Measurements from ENCODE around the gene DDIT3. TPM values are rescaled to one million over a fixed set of nuclear protein-coding genes. Genes with fewer than 3 reads are reported as not detected.

The DDIT3 gene
- total RNA-seq (2014; rRNA removed): 15.3 and 15.7 TPM in 2 replicates
- polyA plus RNA-seq (2012): 24.0 TPM

GRCh38 chr12:57520053-57520818 is at the start of gene DDIT3:
Gene DDIT3 (minus strand): TSS chr12:57520514. CDS start chr12:57517406, 3,108 bp downstream.
- peak; percentile 98 for DNase-seq (ENCODE audit: low read depth)

- no peak for DNase-seq (ENCODE audit: low read depth)
Measured at GRCh38 chr12:57569858-57570257, 49.5 kb upstream of the DDIT3 start.

- DNase-seq (ENCODE audit: low read depth): no peak
Measured at GRCh38 chr12:57568838-57569237, 48.5 kb upstream of the DDIT3 start.

GRCh38 chr12:57564178-57564740 is 43.9 kb upstream of the DDIT3 start:
- no peak for DNase-seq (ENCODE audit: low read depth)

- DNase-seq (ENCODE audit: low read depth): no peak
Measured at GRCh38 chr12:57563358-57563757, 43.0 kb upstream of the DDIT3 start.

GRCh38 chr12:57561117-57561516 is 40.8 kb upstream of the DDIT3 start:
- DNase-seq (ENCODE audit: low read depth): peak; percentile 44

- no peak for DNase-seq (ENCODE audit: low read depth)
Measured at GRCh38 chr12:57560516-57560915, 40.2 kb upstream of the DDIT3 start.

GRCh38 chr12:57558864-57559263 is 38.5 kb upstream of the DDIT3 start:
- DNase-seq (ENCODE audit: low read depth): no peak

GRCh38 chr12:57554897-57555296 is 34.6 kb upstream of the DDIT3 start:
- DNase-seq (ENCODE audit: low read depth): no peak

- no peak for DNase-seq (ENCODE audit: low read depth)
Measured at GRCh38 chr12:57554453-57554852, 34.1 kb upstream of the DDIT3 start.

- no peak for DNase-seq (ENCODE audit: low read depth)
Measured at GRCh38 chr12:57553343-57554202, 33.3 kb upstream of the DDIT3 start.

GRCh38 chr12:57552835-57553313 is 32.6 kb upstream of the DDIT3 start:
- DNase-seq (ENCODE audit: low read depth): no peak

- no peak for DNase-seq (ENCODE audit: low read depth)
Measured at GRCh38 chr12:57552306-57552651, 32.0 kb upstream of the DDIT3 start.

GRCh38 chr12:57551637-57552305 is 31.5 kb upstream of the DDIT3 start:
- no peak for DNase-seq (ENCODE audit: low read depth)

GRCh38 chr12:57550641-57551549 is 30.6 kb upstream of the DDIT3 start:
- no peak for DNase-seq (ENCODE audit: low read depth)

- no peak for DNase-seq (ENCODE audit: low read depth)
Measured at GRCh38 chr12:57549909-57550640, 29.8 kb upstream of the DDIT3 start, which contains the start of gene KIF5A. Gene KIF5A (plus strand): TSS chr12:57550044. CDS start chr12:57550272, 228 bp downstream.

- no peak for DNase-seq (ENCODE audit: low read depth)
Measured at GRCh38 chr12:57549203-57549908, 29.0 kb upstream of the DDIT3 start.

- no peak for DNase-seq (ENCODE audit: low read depth)
Measured at GRCh38 chr12:57548488-57548887, 28.2 kb upstream of the DDIT3 start.

- DNase-seq (ENCODE audit: low read depth): no peak
Measured at GRCh38 chr12:57548013-57548315, 27.6 kb upstream of the DDIT3 start.

Measured in LHCN-M2 (cell line).